ENCODE results near the gene GJB6. TPM values are rescaled to one million over a fixed set of nuclear protein-coding genes. Genes with fewer than 3 reads are reported as not detected.

GJB6 gene
- total RNA-seq, 1 donor: 0.94 TPM

- Histone ChIP-seq H3K27me3 (ENCODE audit: insufficient read depth, low read length) (no peaks in the 10 kb centered on the region), H3K4me1 (ENCODE audit: insufficient read depth, low read length) (no peaks in the 10 kb centered on the region), H3K4me3 (ENCODE audit: low read length) (no peak overlapping the region), H3K9me3 (ENCODE audit: low read depth, low read length) (no peaks in the 10 kb centered on the region)
Observed at GRCh38 chr13:20247403-20247802, 15.3 kb upstream of the GJB6 start.

- Histone ChIP-seq H3K4me3 (ENCODE audit: low read length) (no peak overlapping the region), H3K27me3 (ENCODE audit: insufficient read depth, low read length) (no peaks in the 10 kb centered on the region), H3K4me1 (ENCODE audit: insufficient read depth, low read length) (no peaks in the 10 kb centered on the region), H3K9me3 (ENCODE audit: low read depth, low read length) (no peaks in the 10 kb centered on the region)
Observed at GRCh38 chr13:20241593-20241992, 9.5 kb upstream of the GJB6 start.

- no peaks in the 10 kb centered on the region for H3K9me3 ChIP-seq (ENCODE audit: low read depth, low read length)
- no peak overlapping the region for H3K4me3 ChIP-seq (ENCODE audit: low read length)
- no peaks in the 10 kb centered on the region for H3K4me1 ChIP-seq (ENCODE audit: insufficient read depth, low read length)
- peaks cover 3% of the 10 kb centered on the region for H3K27me3 ChIP-seq (ENCODE audit: insufficient read depth, low read length)
Observed at GRCh38 chr13:20239748-20240147, 7.6 kb upstream of the GJB6 start.

- Histone ChIP-seq H3K4me1 (ENCODE audit: insufficient read depth, low read length) (peaks cover 20% of the 10 kb centered on the region), H3K27me3 (ENCODE audit: insufficient read depth, low read length) (peaks cover 46% of the 10 kb centered on the region), H3K9me3 (ENCODE audit: low read depth, low read length) (no peaks in the 10 kb centered on the region), H3K4me3 (ENCODE audit: low read length) (no peak overlapping the region)
Observed at GRCh38 chr13:20232556-20233277, 598 bp upstream of the GJB6 start.

GRCh38 chr13:20230913-20231838 lies 943 bp downstream of the GJB6 start:
- Histone ChIP-seq H3K27me3 (ENCODE audit: insufficient read depth, low read length) (peaks cover 46% of the 10 kb centered on the region), H3K9me3 (ENCODE audit: low read depth, low read length) (no peaks in the 10 kb centered on the region), H3K4me3 (ENCODE audit: low read length) (peak overlapping the region; percentile 40), H3K4me1 (ENCODE audit: insufficient read depth, low read length) (peaks cover 20% of the 10 kb centered on the region)

- no peaks in the 10 kb centered on the region for H3K9me3 ChIP-seq (ENCODE audit: low read depth, low read length)
- H3K4me3 ChIP-seq (ENCODE audit: low read length): no peak overlapping the region
- H3K27me3 ChIP-seq (ENCODE audit: insufficient read depth, low read length): peaks cover 26% of the 10 kb centered on the region
- H3K4me1 ChIP-seq (ENCODE audit: insufficient read depth, low read length): peaks cover 25% of the 10 kb centered on the region
Observed at GRCh38 chr13:20227730-20228129, 4.4 kb downstream of the GJB6 start.

GRCh38 chr13:20227288-20227687 lies 4.8 kb downstream of the GJB6 start:
- Histone ChIP-seq H3K9me3 (ENCODE audit: low read depth, low read length) (no peaks in the 10 kb centered on the region), H3K4me3 (ENCODE audit: low read length) (no peak overlapping the region), H3K27me3 (ENCODE audit: insufficient read depth, low read length) (peaks cover 23% of the 10 kb centered on the region), H3K4me1 (ENCODE audit: insufficient read depth, low read length) (peaks cover 25% of the 10 kb centered on the region)

GRCh38 chr13:20222553-20222952 lies 9.6 kb downstream of the GJB6 start:
- Histone ChIP-seq H3K9me3 (ENCODE audit: low read depth, low read length) (no peaks in the 10 kb centered on the region), H3K4me3 (ENCODE audit: low read length) (no peak overlapping the region), H3K27me3 (ENCODE audit: insufficient read depth, low read length) (no peaks in the 10 kb centered on the region), H3K4me1 (ENCODE audit: insufficient read depth, low read length) (peaks cover 39% of the 10 kb centered on the region)

- no peaks in the 10 kb centered on the region for H3K27me3 ChIP-seq (ENCODE audit: insufficient read depth, low read length)
- H3K4me1 ChIP-seq (ENCODE audit: insufficient read depth, low read length): peaks cover 39% of the 10 kb centered on the region
- no peaks in the 10 kb centered on the region for H3K9me3 ChIP-seq (ENCODE audit: low read depth, low read length)
- H3K4me3 ChIP-seq (ENCODE audit: low read length): no peak overlapping the region
Observed at GRCh38 chr13:20221772-20222171, 10.3 kb downstream of the GJB6 start.

- Histone ChIP-seq H3K4me1 (ENCODE audit: insufficient read depth, low read length) (peaks cover 39% of the 10 kb centered on the region), H3K4me3 (ENCODE audit: low read length) (no peak overlapping the region), H3K9me3 (ENCODE audit: low read depth, low read length) (no peaks in the 10 kb centered on the region), H3K27me3 (ENCODE audit: insufficient read depth, low read length) (no peaks in the 10 kb centered on the region)
Observed at GRCh38 chr13:20219577-20219976, 12.5 kb downstream of the GJB6 start.

GRCh38 chr13:20217168-20217567 lies 15.0 kb downstream of the GJB6 start:
- no peaks in the 10 kb centered on the region for H3K9me3 ChIP-seq (ENCODE audit: low read depth, low read length)
- H3K4me3 ChIP-seq (ENCODE audit: low read length): no peak overlapping the region
- no peaks in the 10 kb centered on the region for H3K27me3 ChIP-seq (ENCODE audit: insufficient read depth, low read length)
- peaks cover 27% of the 10 kb centered on the region for H3K4me1 ChIP-seq (ENCODE audit: insufficient read depth, low read length)

- Histone ChIP-seq H3K27me3 (ENCODE audit: insufficient read depth, low read length) (peaks cover 6% of the 10 kb centered on the region), H3K4me1 (ENCODE audit: insufficient read depth, low read length) (no peaks in the 10 kb centered on the region), H3K4me3 (ENCODE audit: low read length) (no peak overlapping the region), H3K9me3 (ENCODE audit: low read depth, low read length) (no peaks in the 10 kb centered on the region)
Observed at GRCh38 chr13:20209948-20210347, 22.2 kb downstream of the GJB6 start.

- Histone ChIP-seq H3K27me3 (ENCODE audit: insufficient read depth, low read length) (peaks cover 12% of the 10 kb centered on the region), H3K9me3 (ENCODE audit: low read depth, low read length) (no peaks in the 10 kb centered on the region), H3K4me3 (ENCODE audit: low read length) (no peak overlapping the region), H3K4me1 (ENCODE audit: insufficient read depth, low read length) (no peaks in the 10 kb centered on the region)
Observed at GRCh38 chr13:20206698-20207235, 25.4 kb downstream of the GJB6 start.

GRCh38 chr13:20206065-20206697 lies 25.9 kb downstream of the GJB6 start:
- Histone ChIP-seq H3K4me3 (ENCODE audit: low read length) (no peak overlapping the region), H3K27me3 (ENCODE audit: insufficient read depth, low read length) (peaks cover 12% of the 10 kb centered on the region), H3K9me3 (ENCODE audit: low read depth, low read length) (no peaks in the 10 kb centered on the region), H3K4me1 (ENCODE audit: insufficient read depth, low read length) (no peaks in the 10 kb centered on the region)

GRCh38 chr13:20198781-20199180 lies 33.3 kb downstream of the GJB6 start:
- no peak overlapping the region for H3K4me3 ChIP-seq (ENCODE audit: low read length)
- peaks cover 46% of the 10 kb centered on the region for H3K27me3 ChIP-seq (ENCODE audit: insufficient read depth, low read length)
- no peaks in the 10 kb centered on the region for H3K9me3 ChIP-seq (ENCODE audit: low read depth, low read length)
- H3K4me1 ChIP-seq (ENCODE audit: insufficient read depth, low read length): peaks cover 15% of the 10 kb centered on the region
